ENCODE measurements around the gene PCDH15. TPM values are rescaled to one million over a fixed set of nuclear protein-coding genes. Genes with fewer than 3 reads are reported as not detected.

Gene PCDH15
- polyA plus RNA-seq, 1 donor = 11.9 TPM

DNA sequence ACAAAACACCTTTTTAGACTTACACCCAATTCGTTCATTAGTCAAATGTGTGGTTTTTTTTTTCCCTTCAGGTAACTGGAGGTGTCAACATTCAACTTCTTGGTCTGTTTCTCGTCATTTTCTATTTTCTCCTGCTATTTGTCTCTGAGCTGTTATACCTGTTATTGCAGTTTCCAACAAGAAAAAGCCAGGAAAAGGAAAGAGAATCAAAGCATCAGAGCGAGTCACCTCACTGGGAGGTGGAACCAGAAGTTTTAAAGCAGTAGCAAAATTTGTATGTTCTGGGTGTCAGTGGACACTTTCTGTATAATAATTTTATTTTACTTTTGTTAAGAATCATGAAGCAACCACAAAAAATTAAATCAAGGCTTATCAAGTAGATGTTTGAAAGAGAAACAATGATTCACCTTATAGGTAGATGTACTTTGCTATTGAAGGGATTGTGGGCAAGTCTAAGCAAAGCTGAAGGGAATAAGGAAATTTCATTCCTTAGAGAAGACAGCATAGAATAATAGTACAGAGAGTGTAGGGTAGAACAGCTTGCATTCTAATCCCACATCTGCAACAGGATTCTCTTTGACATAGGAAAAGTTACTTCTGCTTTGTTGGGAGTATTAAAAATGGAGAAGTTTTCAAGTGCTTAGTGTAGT lies 675.8 kb downstream of the PCDH15 start:
- DNase-seq = no peak

DNA sequence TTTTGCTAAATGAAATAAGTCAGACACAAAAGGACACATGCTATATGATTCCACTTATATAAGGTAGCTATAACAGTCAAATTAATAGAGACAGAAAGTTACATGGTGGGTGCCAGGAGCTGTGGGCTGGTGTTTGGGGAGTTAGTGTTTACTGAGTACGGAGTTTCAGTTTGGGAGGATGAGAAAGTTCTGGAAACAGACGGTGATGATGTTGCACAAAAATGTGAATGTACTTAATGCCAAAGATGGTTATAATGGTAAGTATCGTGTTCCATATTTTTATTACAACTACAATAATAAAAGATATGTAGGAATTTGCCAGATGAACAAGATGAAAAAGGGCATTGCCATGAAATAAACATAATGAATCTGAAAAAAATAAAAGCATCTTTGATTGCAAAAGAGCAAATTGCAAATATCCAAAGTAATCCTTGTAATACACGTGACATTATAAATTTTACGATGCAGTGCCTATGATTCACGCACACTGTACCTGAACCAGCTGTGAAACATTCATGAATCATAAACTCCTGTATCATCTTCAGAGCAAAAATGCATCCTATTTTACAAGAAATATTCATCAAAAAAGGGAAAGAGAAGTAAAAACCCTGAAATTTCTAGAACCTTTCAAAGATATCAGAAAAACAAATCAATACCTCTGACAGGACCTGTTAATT lies 676.7 kb downstream of the PCDH15 start:
- DNase-seq = no peak

DNA sequence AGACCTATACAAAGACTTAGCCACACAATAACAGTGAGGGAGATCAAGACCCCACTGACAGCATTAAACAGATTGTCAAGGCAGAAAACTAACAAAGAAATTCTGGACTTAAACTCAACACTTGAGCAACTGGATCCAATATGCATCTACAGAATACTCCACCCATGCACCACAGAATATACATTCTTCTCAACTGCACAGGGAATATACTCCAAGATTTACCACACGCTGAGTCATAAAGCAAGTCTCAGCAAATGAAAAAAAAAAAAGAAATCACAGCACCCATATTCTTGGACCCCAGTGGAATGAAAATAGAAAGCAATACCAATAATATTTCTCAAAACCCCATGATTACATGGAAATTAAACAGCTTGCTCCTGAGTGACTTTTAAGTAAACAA lies 680.2 kb downstream of the PCDH15 start:
- DNase-seq = no peak

DNA sequence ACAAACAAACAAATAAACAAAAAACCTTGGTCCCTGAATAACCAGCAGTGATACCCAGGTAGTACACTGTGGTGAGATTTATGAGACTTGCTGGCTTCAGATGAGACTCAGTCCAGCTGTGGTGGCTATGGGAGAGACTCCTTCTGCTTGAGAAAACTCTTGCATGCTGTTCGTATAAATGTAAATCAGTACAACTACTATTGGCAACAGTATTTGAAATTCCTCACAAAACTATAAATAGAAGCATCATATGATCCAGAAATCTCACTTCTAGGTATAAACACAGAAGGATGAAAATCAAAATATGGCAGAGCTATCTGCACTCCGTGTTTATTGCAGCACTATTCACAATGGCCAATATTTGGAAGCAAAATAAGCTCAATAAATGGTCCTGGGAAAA lies 692.1 kb downstream of the PCDH15 start:
- no peak for DNase-seq

DNA sequence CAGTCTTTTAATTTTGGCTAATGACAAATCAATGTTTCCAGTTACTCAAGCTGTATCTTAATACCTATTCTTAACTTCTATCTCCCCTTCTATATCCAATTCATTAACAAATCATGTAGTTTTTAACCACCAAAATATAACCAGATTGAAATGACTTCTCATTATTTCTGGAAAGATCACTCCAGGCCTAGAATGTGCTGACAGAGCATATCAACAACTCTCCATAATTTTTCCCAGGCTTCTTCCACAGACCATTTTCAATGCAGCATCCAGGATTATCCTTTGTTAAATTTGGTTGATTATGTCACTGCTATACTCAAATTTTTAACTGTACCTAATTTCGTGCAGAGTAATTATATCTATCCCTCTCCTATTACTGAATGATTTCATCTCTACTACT lies 704.1 kb downstream of the PCDH15 start:
- no peak for DNase-seq

DNA sequence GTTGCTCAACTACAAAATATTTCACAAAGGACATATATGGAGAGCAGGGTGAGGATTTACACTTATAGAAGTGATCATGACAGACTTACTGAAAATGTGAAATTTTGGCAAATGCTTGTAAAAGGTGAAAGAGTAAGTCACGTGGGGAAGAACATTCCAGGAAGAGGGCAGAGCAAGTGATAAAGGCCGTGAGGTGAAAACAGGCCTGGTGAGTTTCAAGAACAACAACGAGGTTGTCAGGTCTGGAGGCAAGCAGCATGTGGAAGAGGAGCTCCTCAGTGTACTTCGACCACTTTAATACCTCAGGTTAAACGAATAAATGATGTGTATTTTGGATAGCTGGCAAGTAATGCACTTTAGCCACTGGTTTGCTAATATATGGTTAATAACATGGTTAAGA lies 706.7 kb downstream of the PCDH15 start:
- DNase-seq = no peak

DNA sequence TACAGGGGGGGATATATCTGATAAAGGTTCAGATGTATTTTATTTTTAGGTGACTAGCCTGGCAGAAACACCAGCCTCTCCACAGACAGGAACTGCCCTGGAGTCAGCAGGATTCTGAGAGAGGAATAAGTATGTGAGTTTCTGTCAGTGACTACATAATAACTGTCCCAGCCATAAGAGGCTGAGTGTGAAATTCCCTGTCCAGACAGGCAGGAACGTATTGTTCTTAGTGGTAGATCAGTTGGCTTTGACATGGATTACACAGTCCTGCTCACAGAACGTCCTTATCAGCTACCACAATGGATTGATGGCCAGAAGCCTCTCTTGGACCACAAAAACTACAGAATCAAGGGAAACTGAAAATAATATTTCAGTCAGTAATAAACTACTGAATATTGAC lies 709.8 kb downstream of the PCDH15 start:
- DNase-seq = no peak

DNA sequence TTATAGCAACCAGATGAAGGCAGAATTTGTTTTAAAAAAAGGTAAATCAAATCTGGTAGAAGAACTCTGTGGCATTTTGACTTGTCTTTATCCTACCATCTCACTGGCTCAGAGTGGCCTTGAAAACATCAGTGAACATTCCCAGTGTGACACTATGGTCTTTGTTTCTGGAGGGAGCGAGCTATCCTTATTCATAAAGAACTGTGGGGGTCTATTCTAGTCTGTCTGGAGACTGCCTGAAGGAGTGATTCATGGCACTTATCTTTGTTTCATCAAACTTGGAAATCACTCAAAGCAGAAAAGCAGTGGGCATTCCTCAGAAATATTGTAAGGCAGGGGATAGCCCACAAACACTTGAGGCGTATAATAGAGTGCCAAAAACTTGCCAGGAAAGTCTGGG lies 719.1 kb downstream of the PCDH15 start:
- DNase-seq = no peak

DNA sequence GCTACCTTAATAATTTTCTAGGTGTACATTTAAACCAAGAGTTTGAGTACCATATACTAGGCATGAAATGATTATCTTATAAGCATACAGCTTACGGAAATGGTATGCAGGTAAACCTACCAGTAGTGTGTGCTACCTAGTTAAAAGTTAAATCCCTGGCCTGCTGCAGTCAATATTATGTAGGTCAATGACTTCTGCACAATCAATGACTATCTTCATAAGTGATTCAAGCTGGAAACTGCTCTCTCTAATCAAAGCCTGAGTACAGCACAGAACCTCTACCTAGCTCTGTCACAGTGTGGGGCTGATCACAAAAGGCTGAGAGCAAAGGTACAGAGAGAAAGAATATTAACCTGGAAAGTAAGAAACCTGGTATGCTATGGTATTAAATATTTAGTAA lies 733.7 kb downstream of the PCDH15 start:
- no peak for DNase-seq

DNA sequence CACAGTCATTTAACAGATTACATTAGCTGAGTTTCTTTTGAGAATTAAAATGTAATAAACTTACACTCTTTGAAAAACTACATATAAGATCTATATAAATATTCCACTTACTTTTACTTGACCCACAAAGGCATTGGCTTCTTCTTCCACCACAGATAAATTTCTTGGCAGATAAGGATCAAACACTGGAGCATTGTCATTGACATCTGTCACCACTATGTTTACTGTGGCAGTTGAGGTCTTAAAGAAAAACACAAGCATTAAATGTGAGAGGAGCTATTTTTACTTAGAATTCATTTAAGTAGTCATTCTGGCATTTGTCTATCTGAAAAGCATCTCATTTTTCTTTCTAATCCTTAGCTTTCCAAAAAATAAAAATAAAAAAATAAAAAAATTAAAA lies 734.4 kb downstream of the PCDH15 start:
- no peak for DNase-seq

DNA sequence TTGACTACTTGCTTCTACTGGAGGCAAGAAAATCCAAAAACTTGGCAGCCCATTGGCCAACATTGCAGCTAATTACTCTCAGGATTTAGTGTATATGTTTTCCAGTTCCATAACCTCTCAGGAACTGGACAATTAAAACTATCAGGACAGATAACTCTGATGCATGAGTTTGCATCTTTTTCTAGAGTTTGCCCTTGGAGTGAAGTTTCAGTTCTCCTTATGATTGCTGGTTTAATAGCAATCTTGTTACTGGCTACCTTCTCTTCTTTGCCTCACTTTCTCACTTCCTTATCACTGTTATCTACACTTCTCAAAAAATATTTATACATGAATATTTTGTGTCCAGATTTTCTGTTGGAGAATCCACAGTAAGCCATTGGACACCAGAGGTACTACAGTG lies 735.9 kb downstream of the PCDH15 start:
- no peak for DNase-seq

DNA sequence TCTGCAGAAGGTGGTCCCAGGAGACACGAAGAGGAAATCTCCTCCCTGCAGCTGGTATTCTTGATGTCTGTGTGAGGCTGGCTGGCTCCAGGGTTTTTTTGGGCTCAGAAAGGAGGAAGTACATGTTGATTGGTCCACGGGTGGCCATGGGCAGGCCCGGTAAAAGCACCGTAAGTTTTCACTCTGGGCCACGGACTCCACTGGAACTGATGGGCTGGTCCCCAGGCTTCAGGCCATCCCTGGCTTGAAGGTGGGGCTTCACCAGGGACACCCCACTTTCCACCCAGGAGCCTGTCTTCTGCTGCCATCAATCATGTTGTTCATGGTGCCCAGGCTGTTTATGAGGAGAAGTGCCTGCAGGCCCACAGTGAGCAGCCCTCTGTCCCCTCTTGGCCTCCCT lies 736.8 kb downstream of the PCDH15 start:
- no peak for DNase-seq

DNA sequence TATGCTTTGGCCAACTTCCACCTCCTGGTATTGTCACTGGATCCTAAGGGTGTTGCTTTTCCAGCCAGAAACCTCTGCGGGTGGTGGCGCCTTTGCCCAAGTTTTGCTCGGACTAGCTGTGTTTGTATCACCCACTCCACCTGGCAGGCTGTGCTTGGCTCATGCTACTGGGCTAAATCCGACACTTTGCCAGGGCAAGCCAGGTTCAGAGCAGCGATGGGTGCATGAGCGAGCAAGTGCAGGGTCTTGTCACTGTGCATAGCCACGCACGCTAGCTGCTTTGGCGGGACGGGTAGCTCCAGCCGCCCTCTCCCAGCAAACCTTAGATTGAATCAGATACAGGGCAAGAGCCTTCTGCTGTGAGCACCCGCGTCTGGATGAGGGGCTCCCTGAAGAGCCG lies 737.5 kb downstream of the PCDH15 start:
- DNase-seq = no peak

DNA sequence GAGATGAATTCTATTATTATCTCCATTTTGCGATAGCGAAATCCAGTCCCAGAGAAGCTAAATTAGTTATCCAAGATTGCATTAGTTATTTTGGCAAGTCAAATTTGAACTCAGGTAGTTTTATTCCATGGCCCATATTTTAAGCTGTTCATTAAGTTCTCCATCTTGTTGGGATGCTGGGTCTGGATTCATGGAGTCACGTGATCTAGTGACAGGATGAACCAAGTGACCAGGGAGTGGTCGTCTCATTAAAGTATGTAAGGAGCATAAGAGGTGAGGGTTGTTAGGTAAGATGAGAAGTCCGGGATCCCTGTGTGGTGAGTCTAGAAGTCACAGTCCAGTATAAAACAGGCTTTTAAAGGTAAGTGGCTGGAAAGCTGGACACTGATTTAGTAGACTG lies 740.5 kb downstream of the PCDH15 start:
- DNase-seq = no peak

DNA sequence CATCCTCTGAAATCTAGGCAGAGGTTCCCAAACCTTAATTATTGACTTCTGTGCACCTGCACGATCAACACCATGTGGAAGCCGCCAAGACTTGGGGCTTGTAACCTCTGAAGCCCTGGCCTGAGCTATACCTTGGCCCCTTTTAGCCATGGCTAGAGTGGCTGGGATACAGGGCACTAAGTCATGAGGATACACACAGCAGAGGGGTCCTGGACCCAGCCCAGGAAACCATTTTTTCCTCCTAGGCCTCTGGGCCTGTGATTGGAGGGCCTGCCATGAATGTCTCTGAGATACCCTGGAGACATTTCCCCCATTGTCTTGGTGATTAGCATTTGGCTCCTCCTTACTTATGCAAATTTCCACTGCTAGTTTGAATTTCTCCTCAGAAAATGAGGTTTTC lies 743.7 kb downstream of the PCDH15 start:
- no peak for DNase-seq

DNA sequence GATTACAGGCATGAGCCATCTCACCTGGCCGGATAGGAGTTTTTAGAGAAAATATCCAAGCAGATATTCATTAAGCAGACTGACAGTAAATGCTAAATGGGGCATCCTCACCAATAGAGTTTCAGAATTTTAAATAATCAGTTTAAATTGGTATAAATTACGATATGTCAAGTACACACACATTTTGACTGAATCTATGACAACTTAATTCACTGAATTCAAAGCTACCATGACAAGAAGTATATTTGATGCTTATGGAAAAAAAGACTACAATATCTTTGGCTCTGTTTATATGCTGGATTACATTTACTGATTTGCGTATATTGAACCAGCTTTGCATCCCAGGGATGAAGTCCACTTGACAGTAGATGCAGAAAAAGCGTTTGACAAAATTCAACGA lies 774.7 kb downstream of the PCDH15 start:
- no peak for DNase-seq

DNA sequence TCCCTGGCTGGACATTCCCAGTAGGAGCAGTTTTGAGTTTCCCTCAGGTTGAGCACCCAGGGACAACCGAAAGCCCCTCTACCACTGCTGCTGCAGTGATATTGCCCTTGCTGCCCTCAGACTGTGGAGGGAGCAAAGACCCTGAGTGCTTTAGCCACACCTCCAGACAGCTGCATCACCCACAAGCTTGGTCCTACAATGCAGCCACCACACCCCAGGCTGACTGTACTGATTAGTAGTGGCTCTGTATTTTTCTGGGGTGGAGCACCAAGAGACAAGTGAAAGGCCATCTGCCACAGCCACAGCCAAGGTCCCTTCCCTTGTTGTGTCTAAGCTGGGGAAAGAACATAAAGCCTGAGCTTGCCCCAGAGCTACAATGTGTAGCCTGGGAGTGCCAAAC lies 789.9 kb downstream of the PCDH15 start:
- DNase-seq = no peak

DNA sequence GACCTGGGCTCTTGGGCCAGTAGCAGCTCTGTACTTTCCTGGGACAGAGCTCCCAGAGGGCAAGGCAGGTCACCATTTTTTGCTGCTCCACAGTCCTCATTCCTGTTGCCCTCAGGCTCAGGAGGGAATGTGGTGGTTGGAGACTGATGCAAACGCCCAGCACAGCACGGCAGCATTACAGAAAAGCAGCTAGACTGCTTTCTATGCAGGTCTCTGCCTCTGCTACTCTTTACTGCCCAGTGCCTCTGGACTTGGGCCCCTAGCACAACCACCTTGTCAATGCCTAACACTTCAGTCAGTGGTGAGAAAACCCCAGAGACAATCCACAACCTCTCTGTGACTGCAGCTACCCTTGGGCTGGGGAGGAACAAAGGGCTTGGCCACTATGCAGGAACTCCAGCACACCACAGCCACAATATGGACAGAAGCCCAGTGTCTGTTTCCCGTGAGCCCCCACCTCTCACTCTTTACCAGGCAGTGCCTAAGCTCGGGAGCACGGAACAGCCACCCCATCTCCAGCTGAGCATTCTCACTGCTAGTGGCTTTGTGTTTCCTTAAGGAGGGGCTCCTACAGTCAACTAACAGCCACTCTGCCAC lies 790.6 kb downstream of the PCDH15 start:
- DNase-seq = no peak

DNA sequence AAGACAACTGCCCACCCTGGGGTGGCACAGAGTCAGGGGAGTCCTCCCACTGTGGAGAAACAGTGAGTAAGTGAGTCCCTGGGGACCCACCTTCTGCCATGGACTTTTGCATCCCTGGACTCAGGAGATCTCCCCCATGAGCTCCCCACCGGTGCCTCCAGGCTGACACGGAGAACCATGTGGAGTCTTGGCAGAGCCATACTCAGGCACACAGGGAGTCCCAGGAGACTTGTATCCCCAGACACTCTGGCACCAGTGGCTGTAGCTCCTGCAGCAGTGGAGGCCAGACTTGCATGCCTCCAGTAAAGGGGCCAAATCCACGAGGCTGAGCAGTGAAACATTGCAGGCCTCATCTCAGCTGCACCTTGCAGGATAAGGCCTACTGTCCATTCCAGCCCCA lies 791.4 kb downstream of the PCDH15 start:
- DNase-seq = no peak

DNA sequence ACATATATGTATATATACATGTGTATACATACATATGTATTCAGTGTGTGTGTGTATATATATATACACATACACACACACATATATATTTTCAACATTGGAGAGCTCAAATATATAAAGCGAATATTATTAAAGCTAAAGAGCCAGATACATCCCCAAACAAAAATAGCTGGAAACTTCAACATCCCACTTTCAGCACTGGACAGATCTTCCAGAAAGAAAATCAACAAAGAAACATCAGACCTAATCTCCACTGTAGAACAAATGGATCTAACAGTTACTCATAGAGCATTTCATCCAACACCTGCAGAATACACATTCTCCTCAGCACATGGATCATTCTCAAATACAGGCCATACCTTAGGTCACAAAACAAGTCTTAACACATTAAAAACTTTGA lies 799.0 kb downstream of the PCDH15 start:
- DNase-seq = no peak

DNA sequence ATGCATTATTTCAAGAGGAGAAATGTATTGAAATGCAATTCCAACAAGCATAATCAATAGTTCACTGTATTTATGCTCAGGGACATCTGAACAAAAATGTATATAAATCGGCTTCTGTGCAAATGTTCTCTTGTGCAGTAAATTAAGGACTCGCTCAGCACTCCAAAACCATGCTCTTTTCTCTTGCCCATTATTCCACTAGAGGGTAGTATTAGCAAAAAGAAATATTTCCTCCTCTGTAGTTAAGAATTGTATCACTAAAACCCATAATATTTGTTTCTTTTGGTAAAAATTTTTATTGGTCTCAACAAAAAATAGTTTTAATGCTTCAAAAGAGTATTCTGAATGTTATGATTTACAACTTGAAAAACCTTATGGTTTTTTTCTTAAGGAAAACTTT lies 803.1 kb downstream of the PCDH15 start:
- peak; percentile 30 for DNase-seq

DNA sequence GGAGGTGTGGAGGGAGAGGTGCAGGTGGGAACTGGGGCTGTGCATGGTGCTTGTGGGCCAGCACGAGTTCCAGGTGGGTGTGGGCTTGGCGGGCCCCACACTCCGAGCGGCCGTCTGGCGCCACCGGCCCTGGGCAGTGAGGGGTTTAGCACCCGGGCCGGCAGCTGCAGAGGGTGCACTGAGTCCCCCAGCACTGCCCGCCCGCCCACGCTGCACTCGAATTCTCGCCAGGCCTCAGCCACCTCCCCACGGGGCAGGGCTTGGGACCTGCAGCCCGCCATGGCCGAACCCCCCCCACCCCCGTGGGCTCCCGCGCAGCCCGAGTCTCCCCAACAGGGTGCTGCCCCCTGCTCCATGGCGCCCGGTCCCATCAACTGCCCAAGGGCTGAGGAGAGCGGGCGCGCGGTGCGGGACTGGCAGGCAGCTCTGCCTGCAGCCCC lies 810.2 kb downstream of the PCDH15 start:
- DNase-seq = no peak

DNA sequence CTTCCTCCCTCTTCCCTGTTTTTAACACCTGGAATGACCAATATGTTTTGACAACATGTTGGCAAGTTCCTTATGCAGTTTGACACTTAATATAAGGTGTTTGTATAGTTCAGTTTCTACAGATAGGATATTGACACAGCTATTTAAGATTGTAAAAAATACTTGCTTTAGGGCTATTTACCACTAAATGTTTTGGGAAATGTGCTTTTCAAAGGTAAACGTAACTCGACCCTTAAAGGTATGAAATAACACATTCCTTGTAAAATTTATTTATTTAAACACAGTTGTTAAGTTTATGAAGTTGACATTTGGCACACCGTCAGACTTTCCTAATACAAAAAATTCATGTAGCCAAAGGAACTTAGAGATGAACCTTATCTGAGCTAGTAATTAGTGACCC lies 817.6 kb downstream of the PCDH15 start:
- DNase-seq = no peak

DNA sequence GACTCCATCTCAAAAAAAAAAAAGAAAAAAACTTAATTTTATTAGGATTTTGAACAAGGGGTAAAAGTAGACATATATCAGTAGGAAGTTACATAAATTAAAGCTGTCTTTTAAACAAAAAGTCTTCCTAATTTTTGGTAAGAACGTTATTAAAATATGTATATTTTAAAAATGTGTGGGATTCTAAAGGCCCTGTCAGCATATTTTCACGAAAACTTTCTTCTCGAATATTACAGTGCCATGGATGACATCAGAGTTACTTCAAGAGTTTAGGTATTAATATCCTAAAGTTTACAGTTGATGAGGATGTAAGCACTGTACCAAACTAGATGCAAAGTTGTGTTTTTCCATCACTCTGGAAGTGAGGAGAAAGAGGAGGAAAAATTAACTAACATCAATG lies 820.8 kb downstream of the PCDH15 start:
- DNase-seq = no peak

All from left kidney (tissue), 2 donors.